MM.1S (cell line): ENCODE data around the gene ACP1.

Source experiments
- EZH2 ChIP-seq: fragments of 300-600 bp; sonication (generic); optimal IDR thresholded peaks from 2 replicates; pipeline ENCODE3; 2017; ENCODE audit warnings: low read depth, mild to moderate bottlenecking, antibody characterized with exemption, low read length, mixed read lengths
- EZH2phosphoT487 ChIP-seq: fragments of 300-600 bp; sonication (generic); IDR thresholded peaks from 2 replicates; pipeline ENCODE4 v1.6.1; 2018; ENCODE audit warnings: antibody characterized with exemption, low read length
- TF ChIP-seq, protein P1 (sequence below): fragments of 300-600 bp; sonication (generic); IDR thresholded peaks from 2 replicates; pipeline ENCODE4 v1.5.1; 2016; ENCODE audit warnings: antibody characterized with exemption, low read length, mixed read lengths

DNA sequence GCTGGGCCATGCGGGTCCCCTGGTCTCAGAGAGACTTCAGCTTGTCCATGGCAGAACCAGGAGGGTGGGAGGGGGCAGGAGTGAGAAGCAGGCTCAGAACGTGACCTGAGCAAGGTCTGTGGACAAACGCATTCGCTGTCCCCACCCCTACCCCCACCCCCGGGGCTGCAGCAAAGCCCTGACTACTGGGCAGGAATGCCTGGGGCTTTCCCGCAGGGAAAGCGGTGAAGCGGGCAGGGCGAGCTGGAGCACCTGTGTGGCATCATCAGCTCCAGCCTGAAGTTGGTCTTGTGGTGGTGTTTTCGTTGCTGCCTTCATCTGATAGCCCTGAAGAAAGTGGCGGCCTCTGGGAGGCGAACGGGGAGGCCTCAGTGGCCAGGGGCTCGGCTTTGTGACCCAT lies 49.2 kb downstream of the ACP1 start:
- TF ChIP-seq, protein P1, sequence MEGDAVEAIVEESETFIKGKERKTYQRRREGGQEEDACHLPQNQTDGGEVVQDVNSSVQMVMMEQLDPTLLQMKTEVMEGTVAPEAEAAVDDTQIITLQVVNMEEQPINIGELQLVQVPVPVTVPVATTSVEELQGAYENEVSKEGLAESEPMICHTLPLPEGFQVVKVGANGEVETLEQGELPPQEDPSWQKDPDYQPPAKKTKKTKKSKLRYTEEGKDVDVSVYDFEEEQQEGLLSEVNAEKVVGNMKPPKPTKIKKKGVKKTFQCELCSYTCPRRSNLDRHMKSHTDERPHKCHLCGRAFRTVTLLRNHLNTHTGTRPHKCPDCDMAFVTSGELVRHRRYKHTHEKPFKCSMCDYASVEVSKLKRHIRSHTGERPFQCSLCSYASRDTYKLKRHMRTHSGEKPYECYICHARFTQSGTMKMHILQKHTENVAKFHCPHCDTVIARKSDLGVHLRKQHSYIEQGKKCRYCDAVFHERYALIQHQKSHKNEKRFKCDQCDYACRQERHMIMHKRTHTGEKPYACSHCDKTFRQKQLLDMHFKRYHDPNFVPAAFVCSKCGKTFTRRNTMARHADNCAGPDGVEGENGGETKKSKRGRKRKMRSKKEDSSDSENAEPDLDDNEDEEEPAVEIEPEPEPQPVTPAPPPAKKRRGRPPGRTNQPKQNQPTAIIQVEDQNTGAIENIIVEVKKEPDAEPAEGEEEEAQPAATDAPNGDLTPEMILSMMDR, result no peak
- TF ChIP-seq EZH2 (no peak), EZH2phosphoT487 (no peak)
